Breast epithelium (tissue), 3 donors: ENCODE results near the gene FAM241A.

Experiments
- CTCF ChIP-seq, 3 donors: fragments of 450-650 bp; IDR thresholded peaks; one replicate each; pipeline ENCODE4 v1.5.1; 2016 to 2017; ENCODE audit warnings: antibody characterized with exemption in 3 of 3, mild to moderate bottlenecking in 3 of 3, moderate library complexity in 3 of 3
- POLR2A ChIP-seq: fragments of 450-650 bp; IDR thresholded peaks from one replicate; pipeline ENCODE4 v1.6.1; 2016; ENCODE audit warnings: antibody characterized with exemption, mild to moderate bottlenecking, moderate library complexity

GRCh38 chr4:112147697-112148096 lies 2.4 kb downstream of the FAM241A start:
- TF ChIP-seq POLR2A (no peak), CTCF (IDR thresholded peaks at IDR 0.05) (no peak)
